HT1080 (cell line): ENCODE results near the gene ACTRT2. TPM values are rescaled to one million over a fixed set of nuclear protein-coding genes. Genes with fewer than 3 reads are reported as not detected.

ENCODE experiments used
- DNase-seq: peaks from one replicate; pipeline ENCODE4 v3.0.0-alpha.2; 2015; ENCODE audit warnings: low read depth
- total RNA-seq: library from RNA; depleted of rRNA; stranded (reverse); fragments of >200 nt; shearing (Covaris generic); gene quantifications from 2 replicates; pipeline ENCODE4 v1.2.3, GENCODE V29; 2014

Gene ACTRT2
- total RNA-seq, 1 experiment from 2014 or later: not detected

GRCh38 chr1:3052501-3052900 is 31.2 kb downstream of the ACTRT2 start:
- no peak for DNase-seq

DNA sequence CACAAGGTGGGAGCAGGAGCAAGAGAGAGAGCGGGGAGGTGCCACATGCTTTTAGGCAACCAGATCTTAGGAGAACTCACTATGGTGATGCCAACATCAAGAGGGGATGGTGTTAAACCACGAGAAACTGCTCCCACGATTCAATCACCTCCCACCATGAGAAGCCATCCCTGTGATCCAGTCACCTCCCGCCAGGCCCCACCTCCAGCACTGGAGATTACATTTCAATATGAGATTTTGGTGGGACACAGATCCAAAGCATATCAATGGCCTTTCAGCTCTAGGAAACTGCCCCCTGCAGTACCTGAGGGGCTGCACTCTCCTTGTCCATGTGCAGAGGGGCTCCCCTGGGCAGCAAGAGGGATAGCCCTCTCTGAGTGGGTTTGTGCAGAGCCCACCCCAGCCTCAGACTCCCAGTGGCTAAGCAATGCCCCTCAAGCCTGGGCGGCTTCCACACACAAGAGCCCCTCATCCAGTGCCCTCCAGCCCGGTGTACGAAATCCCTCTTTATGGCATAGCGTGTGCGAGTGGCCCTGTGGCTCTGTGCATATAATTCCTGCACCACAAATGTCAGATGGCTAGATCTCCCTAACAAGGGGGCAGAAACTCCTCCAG is 32.2 kb downstream of the ACTRT2 start:
- no peak for DNase-seq

- no peak for DNase-seq
Observed at GRCh38 chr1:3053986-3054385, 32.7 kb downstream of the ACTRT2 start.

DNA sequence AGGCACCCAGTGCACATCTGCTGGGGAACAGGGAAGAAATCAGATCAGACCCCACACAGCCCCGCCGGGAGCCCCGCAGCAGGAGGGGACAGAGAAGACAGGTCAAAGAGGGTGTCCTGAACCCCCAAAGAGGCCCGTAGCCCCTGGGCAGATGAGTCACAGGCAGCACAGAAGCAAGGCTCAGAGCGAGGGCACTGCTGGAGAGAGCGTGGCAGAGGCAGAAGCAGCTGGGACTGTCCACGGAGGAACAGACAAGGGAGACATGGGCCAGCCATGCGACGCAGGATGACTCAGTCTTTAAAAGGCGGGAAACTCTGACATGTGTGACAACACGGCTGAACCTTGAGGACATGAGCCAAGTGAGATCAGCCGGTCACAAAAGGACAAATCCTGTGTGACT is 33.2 kb downstream of the ACTRT2 start:
- no peak for DNase-seq

- DNase-seq: no peak
Observed at GRCh38 chr1:3055051-3055450, 33.8 kb downstream of the ACTRT2 start.

- no peak for DNase-seq
Observed at GRCh38 chr1:3056641-3057040, 35.4 kb downstream of the ACTRT2 start.

- DNase-seq: no peak
Observed at GRCh38 chr1:3058263-3059030, 37.2 kb downstream of the ACTRT2 start.

DNA sequence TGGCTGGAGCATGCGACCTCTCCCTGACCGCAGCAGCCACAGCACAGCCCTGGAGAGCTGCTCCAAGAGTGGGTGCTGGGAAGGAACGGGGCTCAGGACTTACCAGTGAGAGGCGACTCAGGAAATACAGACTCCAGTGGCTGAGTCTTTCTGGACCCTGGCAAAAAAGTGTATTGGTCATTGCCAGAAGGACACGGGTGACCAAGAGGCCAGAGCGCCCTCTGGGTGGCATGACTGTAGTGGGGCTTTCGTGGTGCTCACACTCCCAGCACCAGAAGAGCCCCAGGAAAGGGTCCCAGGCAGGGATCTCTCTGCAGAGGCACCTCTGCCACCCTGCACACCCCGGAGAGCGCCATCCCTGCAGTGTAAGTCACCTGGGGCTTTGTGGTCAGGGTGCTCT is 38.9 kb downstream of the ACTRT2 start:
- no peak for DNase-seq

DNA sequence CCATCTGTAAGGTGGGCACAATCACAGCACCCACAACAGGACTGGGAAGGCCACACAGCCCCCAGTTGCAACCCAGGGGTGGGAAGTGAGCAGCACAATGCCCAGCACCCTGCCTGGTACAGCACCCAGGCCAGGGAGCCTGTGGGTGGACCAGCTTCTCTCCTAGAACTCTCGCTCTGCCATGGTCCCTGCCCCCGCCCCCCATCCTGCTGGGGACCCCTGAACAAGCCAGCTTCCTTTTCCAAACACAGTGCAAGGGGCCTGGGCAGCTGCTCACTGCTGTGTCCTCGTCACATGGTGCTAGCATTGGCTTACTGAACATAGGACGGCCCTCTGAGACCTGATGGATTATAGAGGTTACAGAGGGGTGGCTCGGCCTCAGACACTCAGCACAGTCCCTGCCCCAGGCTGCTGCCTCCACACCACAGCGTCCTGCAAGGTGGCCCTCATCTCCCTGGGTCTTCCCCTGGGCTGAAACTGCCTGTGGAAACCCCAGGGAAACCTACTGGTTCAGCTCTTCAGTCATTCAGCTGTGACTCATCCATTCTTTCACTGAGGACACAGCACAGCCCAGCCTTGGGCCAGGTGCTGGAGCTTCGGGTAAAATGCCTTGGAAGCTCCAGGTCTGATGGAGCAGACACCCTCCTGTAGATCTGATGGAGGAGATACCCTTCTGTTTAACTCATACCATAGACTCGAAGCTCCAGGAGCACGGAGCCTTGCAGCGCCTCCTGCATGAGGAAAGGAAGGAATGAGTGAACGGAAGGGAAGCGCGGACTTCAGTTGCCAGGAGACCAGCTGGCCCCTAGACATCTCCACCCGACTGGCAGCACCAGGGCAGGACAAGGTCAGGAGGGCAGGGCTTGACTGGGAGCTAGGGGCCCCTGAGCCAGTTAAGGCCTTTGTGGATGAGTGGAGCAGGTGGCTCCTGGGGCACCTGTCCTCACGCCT is 39.6 kb downstream of the ACTRT2 start:
- no peak for DNase-seq

DNA sequence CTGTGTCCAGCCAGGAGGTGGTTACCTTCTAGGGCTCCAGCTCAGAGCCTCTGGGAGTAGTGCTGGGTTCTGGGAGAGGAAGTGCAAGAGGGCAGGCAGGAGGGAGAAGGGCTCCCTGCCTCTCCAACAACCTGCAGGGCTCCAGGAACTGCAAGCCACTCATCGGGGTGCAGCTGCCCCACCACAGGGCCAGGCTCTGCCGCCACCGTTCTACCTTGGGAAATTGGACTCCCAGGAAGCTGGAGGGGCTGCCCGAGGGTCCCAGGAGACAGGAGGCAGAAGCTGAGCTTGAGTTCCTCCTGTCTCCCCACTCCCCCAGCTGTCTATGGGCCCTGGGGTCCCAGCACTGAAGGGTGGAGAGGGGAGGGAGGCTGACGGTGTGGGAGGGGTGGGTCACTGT is 40.3 kb downstream of the ACTRT2 start:
- no peak for DNase-seq

- DNase-seq: no peak
Observed at GRCh38 chr1:3061981-3062615, 40.8 kb downstream of the ACTRT2 start.

DNA sequence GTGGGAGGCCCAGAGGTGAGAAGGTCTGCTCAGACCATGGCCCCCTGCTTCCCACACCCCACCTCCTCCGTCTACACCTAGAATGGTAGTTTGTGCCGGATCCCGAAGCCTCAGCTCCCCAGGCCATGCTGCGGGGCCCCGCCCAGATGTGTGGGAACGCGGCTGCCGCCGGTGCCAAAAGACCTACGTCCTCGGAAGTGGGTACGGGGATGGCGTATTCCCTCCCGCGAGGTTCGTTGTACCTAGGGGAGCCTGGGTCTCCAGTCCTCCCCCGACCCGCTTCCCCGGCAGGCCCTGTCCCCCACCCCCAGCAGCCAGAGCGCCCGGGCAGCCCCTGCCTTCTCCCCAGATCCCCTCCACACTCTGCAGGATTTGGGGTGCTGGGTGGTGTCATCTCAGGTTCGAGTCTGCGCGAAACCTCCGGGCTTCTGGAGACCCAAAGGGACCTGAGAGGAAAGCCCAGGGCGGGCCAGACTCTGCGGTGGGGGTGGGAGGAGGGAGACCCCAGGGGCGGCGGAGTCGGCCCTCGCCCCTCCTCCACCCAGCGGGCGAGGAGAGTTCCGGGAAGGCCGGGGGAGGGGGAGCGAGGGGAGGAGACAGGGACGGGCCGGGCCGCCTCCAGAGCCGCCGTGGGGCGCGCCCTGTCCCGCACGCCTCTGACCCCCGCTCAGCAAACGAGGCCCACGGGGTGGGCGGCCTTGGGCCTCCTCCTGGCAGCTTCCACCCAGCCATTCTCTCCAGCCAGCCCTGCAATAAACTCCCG is 41.5 kb downstream of the ACTRT2 start:
- DNase-seq: no peak

DNA sequence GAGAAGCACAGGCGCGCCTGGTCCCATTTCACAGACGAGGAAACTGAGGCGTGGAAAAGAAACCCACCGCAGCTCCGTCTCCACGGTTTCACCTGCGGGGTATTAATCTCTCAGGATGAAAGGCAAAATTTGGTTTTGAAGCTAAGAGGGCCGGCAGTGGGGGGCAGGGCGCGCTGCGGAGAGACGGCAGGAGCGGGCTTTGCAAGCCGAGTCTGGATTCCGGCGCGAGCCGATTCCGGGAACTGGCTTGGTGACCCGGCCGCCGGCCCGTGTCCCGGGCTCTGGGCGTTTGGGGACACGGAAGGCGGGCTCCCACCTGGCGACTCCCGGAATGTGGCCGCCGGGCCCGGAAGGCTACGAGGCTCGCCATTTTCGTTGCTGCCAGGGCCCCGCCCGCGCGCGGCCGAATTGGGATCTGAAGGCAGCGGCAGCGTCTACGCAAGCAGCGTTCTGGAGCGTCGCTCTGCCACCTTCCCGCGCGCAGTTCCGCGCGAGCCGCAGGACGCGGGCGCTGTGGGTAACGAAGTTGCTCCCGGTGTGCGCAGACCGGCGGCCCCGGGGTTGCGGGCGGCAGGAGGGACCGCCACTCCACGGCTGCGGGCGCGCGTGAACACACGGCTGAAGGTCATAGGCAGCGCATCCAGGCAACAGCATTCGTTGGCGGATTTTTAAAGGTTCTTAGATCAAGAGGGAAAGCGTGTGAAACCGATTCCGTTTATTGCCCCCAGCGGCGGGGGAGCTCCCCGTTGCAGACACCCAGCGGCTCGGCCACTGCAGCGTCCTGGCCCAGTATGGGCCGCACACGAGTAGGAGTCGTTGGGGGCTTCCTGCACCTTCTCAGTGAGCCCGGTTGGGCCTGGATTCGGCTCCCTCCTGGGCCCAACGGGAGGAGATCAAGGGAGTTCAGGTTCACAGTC is 42.4 kb downstream of the ACTRT2 start:
- no peak for DNase-seq

DNA sequence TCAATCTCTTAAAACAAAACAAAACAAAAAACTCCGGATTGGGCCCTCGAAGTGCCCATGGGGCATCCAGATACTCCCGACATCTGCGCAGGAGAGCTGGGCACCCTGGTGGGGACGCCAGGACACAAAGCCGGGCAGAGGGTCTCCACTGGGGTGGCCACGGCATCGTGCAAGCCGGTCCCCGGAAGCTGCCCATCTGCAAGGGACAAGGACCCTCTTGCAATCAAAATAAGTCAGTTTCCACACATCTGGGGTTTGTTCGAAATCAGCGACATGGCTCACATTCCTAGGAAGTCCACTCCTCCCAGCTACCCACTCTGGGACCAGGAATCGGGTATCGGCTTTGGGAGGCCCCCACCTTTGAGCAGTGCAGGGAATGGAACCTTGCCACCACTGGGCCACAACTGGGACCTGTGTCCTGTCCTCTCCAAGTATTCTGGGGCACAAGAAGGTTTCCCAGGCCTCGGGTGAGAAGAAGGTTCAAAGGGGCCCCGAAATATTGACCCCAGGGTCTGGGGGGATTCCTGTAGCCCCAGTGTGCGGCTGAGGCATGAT is 43.1 kb downstream of the ACTRT2 start:
- no peak for DNase-seq

DNA sequence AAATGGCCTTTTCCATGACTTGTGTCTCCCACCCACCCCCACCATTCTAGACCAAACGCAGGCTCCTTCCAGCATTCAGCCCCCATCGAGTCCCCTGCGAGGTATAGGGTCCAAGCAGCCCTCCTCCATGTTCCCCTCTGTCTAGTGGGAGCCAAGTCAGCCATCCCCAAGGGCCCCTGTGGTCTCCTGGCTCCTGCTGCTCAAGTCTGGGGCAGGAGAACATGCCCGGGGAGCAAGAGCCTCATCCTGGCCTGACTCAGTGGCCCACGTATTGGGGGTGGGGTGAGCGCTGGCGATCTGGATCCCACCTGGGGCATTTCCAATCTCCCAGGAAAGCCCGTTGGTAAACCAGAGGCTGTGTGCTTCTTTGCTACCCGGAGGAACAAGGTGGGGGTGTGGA is 43.6 kb downstream of the ACTRT2 start:
- no peak for DNase-seq

DNA sequence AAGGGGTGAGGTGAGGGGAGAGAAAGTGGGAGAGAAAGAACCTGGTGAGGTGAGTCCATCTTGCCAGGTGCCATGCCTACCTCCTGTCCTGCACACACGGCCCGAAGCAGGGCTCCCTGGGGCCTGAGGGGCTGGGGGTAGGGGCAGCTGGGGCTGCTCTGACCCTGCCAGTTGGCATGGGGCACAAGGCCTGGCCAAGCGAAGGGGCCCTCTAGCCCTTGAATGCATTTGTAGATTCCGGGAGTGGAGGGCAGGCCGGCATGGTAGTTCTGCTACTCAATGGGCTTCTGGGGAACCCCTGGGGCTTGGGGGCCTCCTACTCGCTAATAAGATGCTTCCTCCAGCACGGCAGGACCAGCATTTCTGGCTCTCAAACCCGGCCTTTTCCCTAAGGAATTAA is 44.1 kb downstream of the ACTRT2 start:
- no peak for DNase-seq

- no peak for DNase-seq
Observed at GRCh38 chr1:3065797-3066196, 44.5 kb downstream of the ACTRT2 start.

GRCh38 chr1:3066250-3066711 is 45.0 kb downstream of the ACTRT2 start:
- no peak for DNase-seq

- no peak for DNase-seq
Observed at GRCh38 chr1:3066826-3067225, 45.6 kb downstream of the ACTRT2 start.
